GM23248 (cell line): Measurements from ENCODE around the gene VARS2.

Experiments
- EZH2 ChIP-seq: fragments of 200-600 bp; sonication (generic); IDR thresholded peaks from 2 replicates; pipeline ENCODE4 v1.6.1; 2018; ENCODE audit warnings: antibody characterized with exemption, mild to moderate bottlenecking; ENCODE audit not compliant: insufficient read depth, poor library complexity, severe bottlenecking
- EZH2phosphoT487 ChIP-seq: fragments of 200-600 bp; sonication (generic); IDR thresholded peaks from 2 replicates; pipeline ENCODE4 v1.6.1; 2018; ENCODE audit warnings: antibody characterized with exemption, moderate library complexity, mild to moderate bottlenecking, low read depth; ENCODE audit not compliant: insufficient read depth

- TF ChIP-seq EZH2phosphoT487 (no peak), EZH2 (no peak)
These were observed 27.8 kb upstream of the VARS2 start for GRCh38 chr6:30885999-30886896.
